ENCODE results near the gene CDK19.

DNA sequence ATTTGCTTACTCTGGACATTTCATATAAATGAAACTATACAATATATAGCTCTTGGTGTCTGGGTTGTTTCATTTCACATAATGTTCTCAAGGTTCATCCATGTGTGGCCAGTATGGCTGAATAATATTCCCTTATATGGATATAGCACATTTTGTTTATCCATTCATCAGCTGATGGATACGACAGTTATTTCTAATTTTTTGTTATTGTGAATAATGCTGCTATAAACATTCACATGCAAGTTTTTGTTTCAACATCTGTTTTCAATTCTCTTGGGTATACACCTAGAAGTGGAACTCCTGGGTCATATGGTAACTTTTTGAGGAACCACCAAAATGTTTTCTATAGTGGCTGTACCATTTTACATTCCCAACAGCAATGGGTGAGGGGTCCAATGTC lies 101.1 kb downstream of the CDK19 start:
- TF ChIP-seq, protein P1, sequence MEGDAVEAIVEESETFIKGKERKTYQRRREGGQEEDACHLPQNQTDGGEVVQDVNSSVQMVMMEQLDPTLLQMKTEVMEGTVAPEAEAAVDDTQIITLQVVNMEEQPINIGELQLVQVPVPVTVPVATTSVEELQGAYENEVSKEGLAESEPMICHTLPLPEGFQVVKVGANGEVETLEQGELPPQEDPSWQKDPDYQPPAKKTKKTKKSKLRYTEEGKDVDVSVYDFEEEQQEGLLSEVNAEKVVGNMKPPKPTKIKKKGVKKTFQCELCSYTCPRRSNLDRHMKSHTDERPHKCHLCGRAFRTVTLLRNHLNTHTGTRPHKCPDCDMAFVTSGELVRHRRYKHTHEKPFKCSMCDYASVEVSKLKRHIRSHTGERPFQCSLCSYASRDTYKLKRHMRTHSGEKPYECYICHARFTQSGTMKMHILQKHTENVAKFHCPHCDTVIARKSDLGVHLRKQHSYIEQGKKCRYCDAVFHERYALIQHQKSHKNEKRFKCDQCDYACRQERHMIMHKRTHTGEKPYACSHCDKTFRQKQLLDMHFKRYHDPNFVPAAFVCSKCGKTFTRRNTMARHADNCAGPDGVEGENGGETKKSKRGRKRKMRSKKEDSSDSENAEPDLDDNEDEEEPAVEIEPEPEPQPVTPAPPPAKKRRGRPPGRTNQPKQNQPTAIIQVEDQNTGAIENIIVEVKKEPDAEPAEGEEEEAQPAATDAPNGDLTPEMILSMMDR (IDR thresholded peaks at IDR 0.05; ENCODE audit: low read depth, low read length) = no peak
- no peak for TF ChIP-seq POLR2A (IDR thresholded peaks at IDR 0.05; ENCODE audit: extremely low read depth, insufficient read length)
- TF ChIP-seq, protein P2, sequence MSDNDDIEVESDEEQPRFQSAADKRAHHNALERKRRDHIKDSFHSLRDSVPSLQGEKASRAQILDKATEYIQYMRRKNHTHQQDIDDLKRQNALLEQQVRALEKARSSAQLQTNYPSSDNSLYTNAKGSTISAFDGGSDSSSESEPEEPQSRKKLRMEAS (IDR thresholded peaks at IDR 0.05; ENCODE audit: low read depth, low read length) = no peak
- TF ChIP-seq MYC (IDR thresholded peaks at IDR 0.05; ENCODE audit: low read depth, low read length) = no peak

All from NB4 (cell line).